Endothelial cell of umbilical vein (primary cell): ENCODE data around the gene ZNF774. TPM values are rescaled to one million over a fixed set of nuclear protein-coding genes. Genes with fewer than 3 reads are reported as not detected.

Experiments used
- BruUV-seq: library from RNA; stranded (reverse); fragments of 400-500 nt; replicated peaks from 2 replicates; lab custom pipeline; 2021; lab: Mats Ljungman, UMichigan
- CTCF ChIA-PET: fragments of 300-600, 350-600 bp; sonication (Branson Sonifier 250); formaldehyde crosslinking; loops from one replicate; lab custom pipeline; 2021; ENCODE audit warnings: antibody characterized with exemption, inconsistent platforms; lab: Charles Lee
- POLR2A ChIA-PET: fragments of 300-600, 350-600 bp; sonication (Branson Sonifier 250); formaldehyde crosslinking; loops from one replicate; lab custom pipeline; 2021; ENCODE audit warnings: antibody characterized with exemption, inconsistent platforms; lab: Charles Lee
- DNase-seq: peaks from one replicate; pipeline ENCODE4 v3.0.0-alpha.2; 2011; ENCODE audit warnings: low read depth, low spot score
- FAIRE-seq: peaks from 2 replicates; lab custom pipeline; 2011; peaks lifted over from hg19 to GRCh38; lab: Jason Lieb, UNC
- H2AFZ ChIP-seq: 2 replicates; pipeline ENCODE4 v1.6.0; 2012; ENCODE audit warnings: low read depth, low read length, control low read depth, inconsistent platforms
- H3K27ac ChIP-seq: 2 replicates; pipeline ENCODE4 v1.5.1; 2011; ENCODE audit warnings: low read depth, mild to moderate bottlenecking, control low read depth, low read length, moderate library complexity; ENCODE audit not compliant: insufficient read depth
- H3K27me3 ChIP-seq, 2 experiments: 2 replicates each; pipeline versions ENCODE4 v1.6.0 to v1.6.1; 2011; ENCODE audit warnings: low read length in 2 of 2, mixed read lengths in 1 of 2; ENCODE audit not compliant: control insufficient read depth in 2 of 2, insufficient read depth in 2 of 2
- H3K36me3 ChIP-seq, 2 experiments: 2 replicates in 1 of 2; 3 replicates in 1 of 2; pipeline ENCODE4 v1.5.1; 2011; ENCODE audit warnings: low read length in 2 of 2, mild to moderate bottlenecking in 1 of 2, moderate library complexity in 1 of 2; ENCODE audit not compliant: control insufficient read depth in 2 of 2, insufficient read depth in 2 of 2; ENCODE audit errors: extremely low read depth in 1 of 2
- H3K4me1 ChIP-seq: 3 replicates; pipeline ENCODE4 v1.5.1; 2011; ENCODE audit warnings: mild to moderate bottlenecking, low read length; ENCODE audit not compliant: control insufficient read depth, insufficient read depth; ENCODE audit errors: extremely low read depth
- H3K4me2 ChIP-seq: 2 replicates; pipeline ENCODE4 v1.6.1; 2011; ENCODE audit warnings: low read length, control low read depth, mixed read lengths; ENCODE audit not compliant: insufficient read depth
- H3K4me3 ChIP-seq, 3 experiments: fragments of 200-600 bp in 1 of 3; sonication (generic), shearing (Covaris generic) in 1 of 3; replicated peaks in 1 of 3; 2 replicates each; pipeline ENCODE4 v1.5.1; 2011 to 2016; ENCODE audit warnings: control low read depth in 3 of 3, low read length in 3 of 3, mild to moderate bottlenecking in 2 of 3, inconsistent platforms in 1 of 3, low read depth in 1 of 3, moderate library complexity in 1 of 3; ENCODE audit not compliant: insufficient read depth in 1 of 3
- H3K79me2 ChIP-seq: 2 replicates; pipeline ENCODE4 v1.6.0; 2012; ENCODE audit warnings: low read length, inconsistent platforms; ENCODE audit not compliant: control insufficient read depth, insufficient read depth
- H3K9ac ChIP-seq: replicated peaks from 2 replicates; pipeline ENCODE3; 2011; ENCODE audit warnings: low read length, control low read depth; ENCODE audit not compliant: insufficient read depth; ENCODE audit errors: extremely low read depth
- H3K9me1 ChIP-seq: replicated peaks from 3 replicates; pipeline ENCODE4 v1.6.0; 2011; ENCODE audit warnings: mild to moderate bottlenecking, low read length; ENCODE audit not compliant: control insufficient read depth, insufficient read depth; ENCODE audit errors: extremely low read depth
- H3K9me3 ChIP-seq: replicated peaks from 2 replicates; pipeline ENCODE4 v1.5.1; 2012; ENCODE audit warnings: low read length, inconsistent platforms; ENCODE audit not compliant: control insufficient read depth, insufficient read depth
- H4K20me1 ChIP-seq: replicated peaks from 2 replicates; pipeline ENCODE3; 2011; ENCODE audit warnings: mild to moderate bottlenecking, low read length; ENCODE audit not compliant: control insufficient read depth, insufficient read depth; ENCODE audit errors: extremely low read depth
- EZH2 ChIP-seq: IDR thresholded peaks from 2 replicates; pipeline ENCODE4 v1.6.1; 2012; ENCODE audit warnings: borderline replicate concordance, low read depth, mild to moderate bottlenecking, moderate library complexity, low read length, inconsistent platforms; ENCODE audit not compliant: severe bottlenecking
- FOS ChIP-seq: IDR thresholded peaks from 2 replicates; pipeline ENCODE4 v1.6.1; 2011; ENCODE audit warnings: mild to moderate bottlenecking, low read length, moderate library complexity, borderline replicate concordance; ENCODE audit not compliant: insufficient read depth
- GATA2 ChIP-seq: IDR thresholded peaks from 2 replicates; pipeline ENCODE4 v1.7.0; 2011; ENCODE audit warnings: low read depth, mild to moderate bottlenecking, moderate library complexity, mixed read lengths, low read length; ENCODE audit not compliant: insufficient read length, insufficient read depth
- JUN ChIP-seq: IDR thresholded peaks from 2 replicates; pipeline ENCODE4 v1.6.1; 2011; ENCODE audit warnings: borderline replicate concordance, low read depth; ENCODE audit not compliant: insufficient read length, insufficient read depth
- MAX ChIP-seq: IDR thresholded peaks from 2 replicates; pipeline ENCODE4 v1.6.1; 2011; ENCODE audit not compliant: insufficient read depth, insufficient read length
- MYC ChIP-seq: IDR thresholded peaks from one replicate; pipeline ENCODE4 v1.6.1; 2011; ENCODE audit warnings: mild to moderate bottlenecking, low read depth, low read length
- POLR2AphosphoS5 ChIP-seq: IDR thresholded peaks from 2 replicates; pipeline ENCODE4 v1.6.1; 2012; ENCODE audit warnings: low read depth, mild to moderate bottlenecking, control low read depth, low read length, moderate library complexity; ENCODE audit not compliant: insufficient read depth
- dilution Hi-C: fragments of 300-500 bp; cut with MboI; formaldehyde crosslinking; loops from one replicate; pipeline ENCODE4 v1.15.0; 2019; ENCODE audit warnings: low sequenced_read_pairs; ENCODE audit not compliant: extremely low pct_ligation_motif_present
- intact Hi-C: fragments of 100-400 bp; cut with micrococcal nuclease; formaldehyde crosslinking; loops from one replicate; pipeline ENCODE4 v1.10.0; 2022
- polyA plus RNA-seq, 4 experiments: library from polyadenylated mRNA; depleted of rRNA in 3 of 4; stranded (reverse) in 3 of 4; unstranded in 1 of 4; fragments of >200 nt; gene quantifications; 2 replicates each; pipeline versions ENCODE4 v1.2.1 to v1.2.3, GENCODE V29; 2011 to 2012; ENCODE audit warnings: missing spikeins in 1 of 4
- total RNA-seq: library from RNA; stranded (reverse); gene quantifications from 2 replicates; pipeline ENCODE4 v1.2.3, GENCODE V29; 2021
- TF ChIP-seq, protein P1 (sequence below), 2 donors: IDR thresholded peaks; 1 replicate in 1 of 2; 2 replicates in 1 of 2; pipeline ENCODE4 v1.5.1; 2011; ENCODE audit warnings: low read length in 2 of 2, mild to moderate bottlenecking in 2 of 2, moderate library complexity in 2 of 2, control low read depth in 1 of 2, inconsistent platforms in 1 of 2, low read depth in 1 of 2; ENCODE audit not compliant: insufficient read depth in 1 of 2; ENCODE audit errors: extremely low read depth in 1 of 2

Gene ZNF774
- total and polyA plus RNA-seq, 2 donors (not counting 3 experiments of a cell fraction or from before 2014, with no cell fraction given) = 0.98 to 2.6 TPM

- Histone ChIP-seq H4K20me1 (peaks cover 7% of the 10 kb centered on the region), H2AFZ (no peak overlapping the region), H3K27me3 (no peaks in the 10 kb centered on the region), H3K4me1 (peaks cover 54% of the 10 kb centered on the region), H3K79me2 (peaks cover 85% of the 10 kb centered on the region), H3K4me2 (peak overlapping the region; percentile 93), H3K9me1 (no peaks in the 10 kb centered on the region), H3K9ac (peak overlapping the region; percentile 92), H3K9me3 (no peaks in the 10 kb centered on the region), H3K4me3 (peak overlapping the region in 1 of 3 experiments; percentile 54), H3K36me3 (no peaks in the 10 kb centered on the region), H3K27ac (peak overlapping the region; percentile 100)
- dilution Hi-C loops (no loop called here), intact Hi-C loops (loop anchor here (1.0 to 2.0 kb wide), 3 partner anchors 13 to 40 kb away; partner anchors contain the start of gene IQGAP1)
- DNase-seq (peak; percentile 96), FAIRE-seq (peak; percentile 87)
- no TSS peak for BruUV-seq
- POLR2A ChIA-PET = interaction anchor here (1.4 to 1.9 kb wide), 3 partner anchors 9 to 13 kb away, joined by 6 to 15 read pairs (median 8); partner anchors contain the start of gene IQGAP1
- CTCF ChIA-PET = interaction anchor here (0.6 to 2.0 kb wide), 8 partner anchors 10 to 81 kb away, joined by 3 to 9 read pairs (median 4); partner anchors contain the start of gene IQGAP1
- peak; percentile 98 for TF ChIP-seq JUN
- TF ChIP-seq GATA2 = peak; percentile 55
- TF ChIP-seq FOS = peak; percentile 76
- peak; percentile 58 for TF ChIP-seq POLR2AphosphoS5
- TF ChIP-seq MYC = no peak
Measured at GRCh38 chr15:90400759-90401314, 48.8 kb downstream of the ZNF774 start.

GRCh38 chr15:90401495-90401894 is 49.4 kb downstream of the ZNF774 start:
- Histone ChIP-seq H2AFZ (no peak overlapping the region), H3K27me3 (no peaks in the 10 kb centered on the region), H3K27ac (peak overlapping the region; percentile 100), H3K4me2 (peak overlapping the region; percentile 93), H3K4me3 (no peak overlapping the region), H3K36me3 (no peaks in the 10 kb centered on the region), H3K79me2 (peaks cover 85% of the 10 kb centered on the region), H3K4me1 (peaks cover 61% of the 10 kb centered on the region), H3K9ac (peak overlapping the region; percentile 92), H3K9me1 (no peaks in the 10 kb centered on the region), H3K9me3 (no peaks in the 10 kb centered on the region), H4K20me1 (peaks cover 8% of the 10 kb centered on the region)
- BruUV-seq = no TSS peak
- CTCF ChIA-PET = interaction anchor here (1.0 to 2.0 kb wide), 6 partner anchors 10 to 81 kb away, joined by 3 to 11 read pairs (median 6); partner anchors contain the start of gene IQGAP1
- intact Hi-C loops = loop anchor here (1.0 to 2.0 kb wide), 2 partner anchors 13 to 39 kb away; partner anchors contain the start of gene IQGAP1
- dilution Hi-C loops = no loop called here
- TF ChIP-seq GATA2 (no peak), EZH2 (no peak), FOS (no peak), MYC (no peak), JUN (no peak), POLR2AphosphoS5 (no peak), MAX (no peak)
- TF ChIP-seq, protein P1, sequence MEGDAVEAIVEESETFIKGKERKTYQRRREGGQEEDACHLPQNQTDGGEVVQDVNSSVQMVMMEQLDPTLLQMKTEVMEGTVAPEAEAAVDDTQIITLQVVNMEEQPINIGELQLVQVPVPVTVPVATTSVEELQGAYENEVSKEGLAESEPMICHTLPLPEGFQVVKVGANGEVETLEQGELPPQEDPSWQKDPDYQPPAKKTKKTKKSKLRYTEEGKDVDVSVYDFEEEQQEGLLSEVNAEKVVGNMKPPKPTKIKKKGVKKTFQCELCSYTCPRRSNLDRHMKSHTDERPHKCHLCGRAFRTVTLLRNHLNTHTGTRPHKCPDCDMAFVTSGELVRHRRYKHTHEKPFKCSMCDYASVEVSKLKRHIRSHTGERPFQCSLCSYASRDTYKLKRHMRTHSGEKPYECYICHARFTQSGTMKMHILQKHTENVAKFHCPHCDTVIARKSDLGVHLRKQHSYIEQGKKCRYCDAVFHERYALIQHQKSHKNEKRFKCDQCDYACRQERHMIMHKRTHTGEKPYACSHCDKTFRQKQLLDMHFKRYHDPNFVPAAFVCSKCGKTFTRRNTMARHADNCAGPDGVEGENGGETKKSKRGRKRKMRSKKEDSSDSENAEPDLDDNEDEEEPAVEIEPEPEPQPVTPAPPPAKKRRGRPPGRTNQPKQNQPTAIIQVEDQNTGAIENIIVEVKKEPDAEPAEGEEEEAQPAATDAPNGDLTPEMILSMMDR (IDR thresholded peaks at IDR 0.05; ENCODE audit: extremely low read depth in 1 of 2, insufficient read depth in 1 of 2, low read depth in 1 of 2, low read length in 2 of 2) = no peak
- POLR2A ChIA-PET = interaction anchor here (1.9 kb wide), 2 partner anchors 10 to 13 kb away, joined by 6 to 15 read pairs; partner anchors contain the start of gene IQGAP1
- FAIRE-seq (no peak), DNase-seq (peak; percentile 32)
